ENCODE measurements around the gene EPO.

DNA sequence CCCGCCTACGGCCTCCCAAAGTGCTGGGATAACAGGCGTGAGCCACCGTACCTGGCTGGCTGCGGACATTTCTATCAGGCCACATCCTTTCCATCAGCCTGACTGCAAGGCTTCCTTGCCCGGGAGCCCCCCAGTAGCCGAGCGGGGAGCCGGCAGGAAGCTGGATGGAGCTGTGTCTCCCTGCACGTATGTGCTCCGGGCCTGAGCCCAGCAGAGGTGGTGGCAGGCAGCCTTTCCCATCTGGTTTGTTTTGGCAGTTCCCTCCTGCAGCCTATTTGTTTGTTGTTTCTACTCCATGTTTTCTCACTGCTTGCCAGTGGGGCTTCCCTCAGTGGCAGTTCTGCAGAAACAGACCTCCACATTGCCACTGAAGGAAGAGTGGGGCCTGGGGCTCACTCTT, 8.9 kb upstream of the EPO start:
- TF ChIP-seq, protein P1, sequence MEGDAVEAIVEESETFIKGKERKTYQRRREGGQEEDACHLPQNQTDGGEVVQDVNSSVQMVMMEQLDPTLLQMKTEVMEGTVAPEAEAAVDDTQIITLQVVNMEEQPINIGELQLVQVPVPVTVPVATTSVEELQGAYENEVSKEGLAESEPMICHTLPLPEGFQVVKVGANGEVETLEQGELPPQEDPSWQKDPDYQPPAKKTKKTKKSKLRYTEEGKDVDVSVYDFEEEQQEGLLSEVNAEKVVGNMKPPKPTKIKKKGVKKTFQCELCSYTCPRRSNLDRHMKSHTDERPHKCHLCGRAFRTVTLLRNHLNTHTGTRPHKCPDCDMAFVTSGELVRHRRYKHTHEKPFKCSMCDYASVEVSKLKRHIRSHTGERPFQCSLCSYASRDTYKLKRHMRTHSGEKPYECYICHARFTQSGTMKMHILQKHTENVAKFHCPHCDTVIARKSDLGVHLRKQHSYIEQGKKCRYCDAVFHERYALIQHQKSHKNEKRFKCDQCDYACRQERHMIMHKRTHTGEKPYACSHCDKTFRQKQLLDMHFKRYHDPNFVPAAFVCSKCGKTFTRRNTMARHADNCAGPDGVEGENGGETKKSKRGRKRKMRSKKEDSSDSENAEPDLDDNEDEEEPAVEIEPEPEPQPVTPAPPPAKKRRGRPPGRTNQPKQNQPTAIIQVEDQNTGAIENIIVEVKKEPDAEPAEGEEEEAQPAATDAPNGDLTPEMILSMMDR (IDR thresholded peaks at IDR 0.05): no peak
- TF ChIP-seq POLR2A (IDR thresholded peaks at IDR 0.05): no peak
